GM23338 (cell line): ENCODE results near the gene RFX2. TPM values are rescaled to one million over a fixed set of nuclear protein-coding genes. Genes with fewer than 3 reads are reported as not detected.

Experiments
- ATAC-seq: fragments of 200-7000 bp; cut with Tn5 transposase; 3 replicates; pipeline ENCODE4 v1.9.1; 2020
- DNase-seq: peaks from one replicate; pipeline ENCODE4 v3.0.0-alpha.2; 2015; ENCODE audit warnings: low spot score
- H2AFZ ChIP-seq: fragments of 200-600 bp; sonication (generic); 2 replicates; pipeline ENCODE4 v1.8.0; 2016; ENCODE audit warnings: antibody characterized with exemption, mild to moderate bottlenecking, moderate library complexity
- H3F3A ChIP-seq: fragments of 200-600 bp; sonication (generic); replicated peaks from 2 replicates; pipeline ENCODE4 v1.8.0; 2017; ENCODE audit warnings: antibody characterized with exemption, mixed run types, low read depth
- H3K27ac ChIP-seq: fragments of 200-600 bp; sonication (generic); 2 replicates; pipeline ENCODE4 v1.6.1; 2016; ENCODE audit warnings: low read depth
- H3K27me3 ChIP-seq: fragments of 200-600 bp; sonication (generic); 2 replicates; pipeline ENCODE4 v1.8.0; 2016; ENCODE audit warnings: mild to moderate bottlenecking, mixed run types, moderate library complexity; ENCODE audit not compliant: insufficient read depth
- H3K36me3 ChIP-seq: fragments of 200-600 bp; sonication (generic); 2 replicates; pipeline ENCODE4 v1.8.0; 2016; ENCODE audit warnings: mild to moderate bottlenecking; ENCODE audit not compliant: insufficient read depth
- H3K4me1 ChIP-seq: fragments of 200-600 bp; sonication (generic); 2 replicates; pipeline ENCODE4 v1.8.0; 2016; ENCODE audit warnings: mild to moderate bottlenecking, moderate library complexity; ENCODE audit not compliant: insufficient read depth
- H3K4me2 ChIP-seq: fragments of 200-600 bp; sonication (generic); 2 replicates; pipeline ENCODE4 v1.7.1; 2017; ENCODE audit warnings: mixed run types
- H3K4me3 ChIP-seq: fragments of 200-600 bp; sonication (generic); 2 replicates; pipeline ENCODE4 v1.6.1; 2016; ENCODE audit warnings: mixed run types
- H3K79me2 ChIP-seq: fragments of 200-600 bp; sonication (generic); replicated peaks from 2 replicates; pipeline ENCODE4 v1.8.0; 2017; ENCODE audit warnings: mild to moderate bottlenecking; ENCODE audit not compliant: insufficient read depth
- H3K9me2 ChIP-seq: fragments of 200-600 bp; sonication (generic); 2 replicates; pipeline ENCODE4 v1.8.0; 2017; ENCODE audit not compliant: insufficient read depth
- H4K20me1 ChIP-seq: fragments of 200-600 bp; sonication (generic); replicated peaks from 2 replicates; pipeline ENCODE4 v1.8.0; 2017; ENCODE audit warnings: mild to moderate bottlenecking; ENCODE audit not compliant: insufficient read depth
- H3K27ac Mint-ChIP-seq: 2 replicates; pipeline ENCODE4 v1.8.0; 2020; ENCODE audit warnings: inconsistent platforms, mild to moderate bottlenecking, moderate library complexity, mixed read lengths
- H3K27me3 Mint-ChIP-seq: 3 replicates; pipeline ENCODE4 v1.8.0; 2022; ENCODE audit warnings: low read depth, mild to moderate bottlenecking, moderate library complexity, mixed read lengths, inconsistent platforms; ENCODE audit not compliant: insufficient read depth, poor library complexity
- H3K36me3 Mint-ChIP-seq: 3 replicates; pipeline ENCODE4 v1.8.0; 2021; ENCODE audit warnings: low read depth, mild to moderate bottlenecking, inconsistent platforms, moderate library complexity, mixed read lengths
- H3K4me1 Mint-ChIP-seq: 3 replicates; pipeline ENCODE4 v1.8.0; 2020; ENCODE audit warnings: mild to moderate bottlenecking, inconsistent platforms, mixed read lengths
- H3K4me3 Mint-ChIP-seq: 3 replicates; pipeline ENCODE4 v1.8.0; 2021; ENCODE audit warnings: moderate library complexity, mild to moderate bottlenecking, inconsistent platforms, mixed read lengths
- H3K9me3 Mint-ChIP-seq: 3 replicates; pipeline ENCODE4 v1.8.0; 2020; ENCODE audit warnings: moderate library complexity, mild to moderate bottlenecking, inconsistent platforms, mixed read lengths
- CTCF ChIP-seq, 2 experiments: fragments of 200-600 bp in 1 of 2; sonication (generic) in 1 of 2; conservative IDR thresholded peaks; 2 replicates each; pipeline versions ENCODE4 v1.5.1 to v1.6.1; 2016 to 2017; ENCODE audit warnings: antibody characterized with exemption in 2 of 2, low read depth in 2 of 2, mild to moderate bottlenecking in 2 of 2, moderate library complexity in 1 of 2
- JUNB ChIP-seq: IDR thresholded peaks from one replicate; pipeline ENCODE4 v1.6.1; 2016; ENCODE audit warnings: antibody characterized with exemption; ENCODE audit not compliant: unreplicated experiment
- NANOG ChIP-seq: IDR thresholded peaks from 2 replicates; pipeline ENCODE4 v1.6.1; 2016; ENCODE audit warnings: antibody characterized with exemption, borderline replicate concordance
- REST ChIP-seq: IDR thresholded peaks from one replicate; pipeline ENCODE4 v1.6.1; 2018; ENCODE audit warnings: antibody characterized with exemption; ENCODE audit not compliant: unreplicated experiment
- STAT1 ChIP-seq: IDR thresholded peaks from one replicate; pipeline ENCODE4 v1.6.1; 2016; ENCODE audit warnings: antibody characterized with exemption; ENCODE audit not compliant: unreplicated experiment
- ZNF331 ChIP-seq: fragments of 250-450 bp; sonication (Bioruptor Pico); IDR thresholded peaks from 2 replicates; pipeline ENCODE4 v1.5.0; 2020; ENCODE audit warnings: low read depth, mild to moderate bottlenecking, moderate library complexity
- polyA plus RNA-seq: library from polyadenylated mRNA; unstranded; fragments of >200 nt; fragmentation: Nextera tagmentation; extraction: Ambion mirVana; gene quantifications from 2 replicates; pipeline ENCODE4 v1.2.1, GENCODE V29; 2016
- total RNA-seq: library from RNA; depleted of rRNA; stranded (reverse); fragments of >200 nt; shearing (Covaris generic); gene quantifications from 2 replicates; pipeline ENCODE4 v1.2.3, GENCODE V29; 2014
- TF ChIP-seq, protein P1 (sequence below): IDR thresholded peaks from 2 replicates; pipeline ENCODE4 v1.6.1; 2016; ENCODE audit warnings: antibody characterized with exemption

RFX2 gene
- total and polyA plus RNA-seq, 2 experiments from 2014 or later: 4.6 to 13.0 TPM

DNA sequence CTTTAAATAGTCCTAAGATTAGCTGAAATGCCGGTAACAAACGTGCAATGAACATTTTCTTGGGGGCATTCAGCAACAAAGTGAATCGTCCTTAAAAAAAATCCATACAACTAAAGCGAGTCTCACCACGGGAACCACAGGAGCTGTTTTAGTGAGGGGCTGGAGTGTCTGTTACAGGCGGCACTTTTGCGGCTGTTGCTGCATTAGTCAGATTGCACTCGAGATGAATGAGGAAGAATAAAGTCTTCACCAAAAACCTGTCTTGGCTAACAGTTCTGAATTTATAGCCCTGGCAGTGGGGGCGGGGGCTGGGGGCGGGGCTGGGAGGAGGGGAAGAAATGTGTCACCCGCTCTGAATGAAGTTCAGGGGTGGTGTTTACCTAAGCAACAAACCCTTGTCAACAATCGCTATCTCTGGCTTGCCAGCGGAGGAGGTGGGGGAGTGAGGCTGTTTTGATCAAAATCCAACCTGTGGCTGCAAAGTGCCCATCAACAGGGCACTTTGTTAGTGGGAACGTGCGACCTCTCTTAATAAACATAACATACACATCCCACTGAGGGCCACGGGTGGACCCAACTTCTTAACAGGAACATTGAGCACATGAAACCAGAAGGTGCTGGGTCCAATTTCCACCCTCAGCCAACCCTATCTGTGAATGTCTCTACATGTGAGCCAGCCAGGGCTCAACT lies 44.5 kb downstream of the RFX2 start (continued):
- TF ChIP-seq CTCF (conservative IDR thresholded peaks at IDR 0.05; ENCODE audit: low read depth in 2 of 2): no peak
- no peak for TF ChIP-seq ZNF331 (CRISPR knock-in tag)

- Histone ChIP-seq H3K79me2 (no peaks in the 10 kb centered on the region), H3K4me2 (no peak overlapping the region), H3K27ac (no peak overlapping the region), H3K4me1 (peaks cover 5% of the 10 kb centered on the region; the same call in 1 of the 2 replicates), H3K27me3 (no peaks in the 10 kb centered on the region), H3F3A (no peaks in the 10 kb centered on the region), H3K4me3 (no peak overlapping the region), H3K9me2 (no peaks in the 10 kb centered on the region), H3K36me3 (no peaks in the 10 kb centered on the region), H4K20me1 (no peaks in the 10 kb centered on the region), H2AFZ (no peak overlapping the region)
- Mint-ChIP-seq H3K9me3 (peaks cover 4% of the 10 kb centered on the region; the same call in 2 of the 3 replicates), H3K4me1 (peaks cover 19% of the 10 kb centered on the region), H3K4me3 (no peak overlapping the region), H3K27me3 (peaks cover 11% of the 10 kb centered on the region), H3K27ac (no peak overlapping the region), H3K36me3 (no peaks in the 10 kb centered on the region; the same call in 2 of the 3 replicates)
- ATAC-seq (no peak), DNase-seq (no peak)
- TF ChIP-seq REST (no peak), JUNB (no peak), STAT1 (no peak), NANOG (no peak)
- TF ChIP-seq, protein P1, sequence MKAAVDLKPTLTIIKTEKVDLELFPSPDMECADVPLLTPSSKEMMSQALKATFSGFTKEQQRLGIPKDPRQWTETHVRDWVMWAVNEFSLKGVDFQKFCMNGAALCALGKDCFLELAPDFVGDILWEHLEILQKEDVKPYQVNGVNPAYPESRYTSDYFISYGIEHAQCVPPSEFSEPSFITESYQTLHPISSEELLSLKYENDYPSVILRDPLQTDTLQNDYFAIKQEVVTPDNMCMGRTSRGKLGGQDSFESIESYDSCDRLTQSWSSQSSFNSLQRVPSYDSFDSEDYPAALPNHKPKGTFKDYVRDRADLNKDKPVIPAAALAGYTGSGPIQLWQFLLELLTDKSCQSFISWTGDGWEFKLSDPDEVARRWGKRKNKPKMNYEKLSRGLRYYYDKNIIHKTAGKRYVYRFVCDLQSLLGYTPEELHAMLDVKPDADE: no peak
Measured at GRCh38 chr19:6064336-6065073, 45.8 kb downstream of the RFX2 start.
